K562 (cell line): ENCODE data around the gene VDAC1. TPM values are rescaled to one million over a fixed set of nuclear protein-coding genes. Genes with fewer than 3 reads are reported as not detected.

Source experiments
- ATAC-seq: fragments of 200-7000 bp; cut with Tn5 transposase; 3 replicates; pipeline ENCODE4 v1.9.1; 2020; ENCODE audit warnings: moderate library complexity
- BruUV-seq: library from RNA; stranded (reverse); fragments of 400-500 nt; replicated peaks from 2 replicates; lab custom pipeline; 2021; lab: Mats Ljungman, UMichigan
- CTCF ChIA-PET: fragments of 300-600 bp; formaldehyde crosslinking; extraction: SDS; loops from one replicate; lab custom pipeline; 2021; ENCODE audit warnings: low intra/inter-chr PET ratio; lab: Yijun Ruan, JAX
- POLR2A ChIA-PET: fragments of 300-600, 350-650 bp; sonication (Branson Sonifier 250); formaldehyde crosslinking; extraction: SDS; loops from one replicate; lab custom pipeline; 2021; ENCODE audit warnings: antibody characterized with exemption, inconsistent platforms; lab: Yijun Ruan, JAX
- DNase-seq, 4 experiments: peaks; one replicate each; pipeline versions ENCODE4 v3.0.0 to v3.0.0-alpha.2; 2011 to 2018; ENCODE audit warnings: low spot score in 3 of 4, mixed read lengths in 3 of 4; ENCODE audit errors: extremely low read depth in 1 of 4
- FAIRE-seq: peaks from 2 replicates; lab custom pipeline; 2011; peaks lifted over from hg19 to GRCh38; lab: Jason Lieb, UNC
- H2AFZ ChIP-seq: 2 replicates; pipeline ENCODE4 v1.6.0; 2011; ENCODE audit warnings: low read depth, low read length, control low read depth, inconsistent platforms
- H3K27ac ChIP-seq: fragments of 200-600 bp; 3 replicates; pipeline ENCODE4 v1.8.0; 2011; ENCODE audit warnings: low read depth, mild to moderate bottlenecking, control low read depth, inconsistent platforms, low read length, moderate library complexity, mixed read lengths; ENCODE audit errors: extremely low read depth
- H3K27me3 ChIP-seq, 2 experiments: fragments of 300-600 bp in 1 of 2; 2 replicates in 1 of 2; 3 replicates in 1 of 2; pipeline versions ENCODE4 v1.6.0 to v1.8.0; 2011; ENCODE audit warnings: inconsistent platforms in 2 of 2, low read length in 2 of 2, mild to moderate bottlenecking in 1 of 2, mixed read lengths in 1 of 2, moderate library complexity in 1 of 2; ENCODE audit not compliant: control insufficient read depth in 2 of 2, insufficient read depth in 2 of 2
- H3K36me3 ChIP-seq: fragments of 300-600 bp; 3 replicates; pipeline ENCODE4 v1.8.0; 2011; ENCODE audit warnings: mild to moderate bottlenecking, low read length, inconsistent platforms; ENCODE audit not compliant: control insufficient read depth, insufficient read depth
- H3K4me1 ChIP-seq, 2 experiments: fragments of 200-600 bp in 1 of 2; replicated peaks in 1 of 2; 2 replicates in 1 of 2; 3 replicates in 1 of 2; pipeline versions ENCODE4 v1.5.1 to v1.8.0; 2011; ENCODE audit warnings: inconsistent platforms in 2 of 2, low read length in 2 of 2, mild to moderate bottlenecking in 1 of 2, mixed read lengths in 1 of 2, moderate library complexity in 1 of 2; ENCODE audit not compliant: control insufficient read depth in 2 of 2, insufficient read depth in 2 of 2
- H3K4me2 ChIP-seq: 2 replicates; pipeline ENCODE4 v1.6.1; 2011; ENCODE audit warnings: low read length, control low read depth, inconsistent platforms, mixed read lengths; ENCODE audit not compliant: insufficient read depth
- H3K4me3 ChIP-seq: fragments of 200-600 bp; sonication (generic), shearing (Covaris generic); 2 replicates; pipeline ENCODE4 v1.5.1; 2016; ENCODE audit warnings: control low read depth, inconsistent platforms
- H3K79me2 ChIP-seq: fragments of 200-600 bp; 3 replicates; pipeline ENCODE4 v1.8.0; 2011; ENCODE audit warnings: low read length, inconsistent platforms; ENCODE audit not compliant: control insufficient read depth, insufficient read depth
- H3K9ac ChIP-seq, 2 experiments: 2 replicates each; pipeline versions ENCODE4 v1.6.0 to v1.6.1; 2011; ENCODE audit warnings: low read depth in 2 of 2, low read length in 2 of 2, control low read depth in 1 of 2, inconsistent platforms in 1 of 2, mild to moderate bottlenecking in 1 of 2, mixed read lengths in 1 of 2; ENCODE audit not compliant: insufficient read depth in 1 of 2
- H3K9me1 ChIP-seq: one replicate; pipeline ENCODE4 v1.6.0; 2011; ENCODE audit warnings: inconsistent platforms, mild to moderate bottlenecking, low read length, moderate library complexity; ENCODE audit not compliant: control insufficient read depth, insufficient read depth
- H3K9me3 ChIP-seq: replicated peaks from 2 replicates; pipeline ENCODE4 v1.5.1; 2011; ENCODE audit warnings: low read depth, low read length, inconsistent platforms; ENCODE audit not compliant: control insufficient read depth, insufficient read depth
- H4K20me1 ChIP-seq: replicated peaks from 2 replicates; pipeline ENCODE4 v1.6.1; 2011; ENCODE audit warnings: low read length, inconsistent platforms, mixed read lengths; ENCODE audit not compliant: control insufficient read depth, insufficient read depth
- ETV1 ChIP-seq: fragments of 450-650 bp; conservative IDR thresholded peaks from 2 replicates; pipeline ENCODE4 v1.6.1; 2016; ENCODE audit warnings: missing genetic modification characterization, control low read depth, low read depth, missing compliant biosample characterization
- FIP1L1 ChIP-seq: fragments of 200-400 bp; formaldehyde crosslinking; IDR thresholded peaks from 2 replicates; pipeline ENCODE4 v1.6.1; 2018; ENCODE audit warnings: mild to moderate bottlenecking, low read depth, low read length; ENCODE audit not compliant: poor library complexity, severe bottlenecking
- GATAD2A ChIP-seq: fragments of 450-650 bp; IDR thresholded peaks from 2 replicates; pipeline ENCODE4 v1.6.1; 2017
- GATAD2B ChIP-seq: fragments of 450-650 bp; IDR thresholded peaks from 2 replicates; pipeline ENCODE4 v1.6.1; 2017; ENCODE audit warnings: mild to moderate bottlenecking, borderline replicate concordance
- JUND ChIP-seq, 2 experiments: IDR thresholded peaks; 2 replicates in 1 of 2; 3 replicates in 1 of 2; pipeline ENCODE4 v1.6.1; 2011; ENCODE audit warnings: borderline replicate concordance in 2 of 2, low read depth in 2 of 2, low read length in 2 of 2, improper control_type of control experiment in 1 of 2, missing biosample characterization in 1 of 2, missing genetic modification characterization in 1 of 2, missing genetic modification reagents in 1 of 2
- NFIX ChIP-seq: fragments of 250-450 bp; sonication (Bioruptor Pico); IDR thresholded peaks from 2 replicates; pipeline ENCODE4 v1.4.0; 2020; ENCODE audit warnings: low read depth, mild to moderate bottlenecking, moderate library complexity
- RNF219 ChIP-seq: fragments of 250-450 bp; sonication (Bioruptor Pico); IDR thresholded peaks from 2 replicates; pipeline ENCODE4 v1.5.0; 2022; ENCODE audit warnings: mild to moderate bottlenecking
- TEAD1 ChIP-seq, 2 experiments: fragments of 450-650 bp in 1 of 2; sonication (generic) in 1 of 2; formaldehyde crosslinking; IDR thresholded peaks; 2 replicates each; pipeline versions ENCODE4 v1.4.0 to v1.8.0; 2020 to 2022; ENCODE audit warnings: mild to moderate bottlenecking in 2 of 2, missing genetic modification reagents in 1 of 2
- YY1 ChIP-seq, 3 experiments: IDR thresholded peaks; 2 replicates each; pipeline ENCODE4 v1.6.1; 2011; ENCODE audit warnings: low read length in 2 of 3, mild to moderate bottlenecking in 2 of 3, moderate library complexity in 2 of 3, borderline replicate concordance in 1 of 3, control low read depth in 1 of 3, low read depth in 1 of 3; ENCODE audit not compliant: insufficient read depth in 3 of 3, insufficient replicate concordance in 2 of 3, control insufficient read depth in 1 of 3, insufficient read length in 1 of 3; ENCODE audit errors: extremely low read depth in 1 of 3
- ZBTB49 ChIP-seq: sonication (generic); formaldehyde crosslinking; IDR thresholded peaks from 2 replicates; pipeline ENCODE4 v1.8.0; 2022; ENCODE audit warnings: missing genetic modification reagents, mild to moderate bottlenecking, borderline replicate concordance
- ZNF695 ChIP-seq: fragments of 450-650 bp; formaldehyde crosslinking; IDR thresholded peaks from 2 replicates; pipeline ENCODE4 v1.4.0; 2020; ENCODE audit warnings: mild to moderate bottlenecking, moderate library complexity
- WGBS: fragments of 100-300 bp; shearing (Covaris generic); methylation state at CpG from one replicate; pipeline ENCODE4 v1.1.6; 2016; ENCODE audit warnings: low coverage, mixed read lengths; ENCODE audit not compliant: insufficient coverage; ENCODE audit errors: missing lambda C conversion rate; 5-methylcytosine and 5-hydroxymethylcytosine counted together
- in situ Hi-C: fragments of 300-500 bp; cut with MboI; formaldehyde crosslinking; loops from 4 replicates; pipeline ENCODE4 v1.15.0; 2018; ENCODE audit warnings: inconsistent platforms, mixed read lengths
- intact Hi-C: fragments of 100-400 bp; cut with micrococcal nuclease; formaldehyde crosslinking; loops from 2 replicates; pipeline ENCODE4 v1.14.2; 2022
- polyA plus RNA-seq, 8 experiments: library from polyadenylated mRNA; depleted of rRNA in 4 of 8; stranded (reverse) in 5 of 8; unstranded in 3 of 8; fragments of >200 nt; fragmentation: Nextera tagmentation in 2 of 8; fragmentation: Illumina TruSeq in 1 of 8; extraction: Ambion mirVana in 2 of 8; extraction: Trizol in 1 of 8; gene quantifications; 2 replicates each; pipeline versions ENCODE4 v1.2.1 to v1.2.3, GENCODE V29; 2011 to 2014; ENCODE audit warnings: inconsistent platforms in 1 of 8, missing spikeins in 1 of 8
- total RNA-seq, 7 experiments: library from RNA; depleted of rRNA in 6 of 7; stranded (reverse); fragments of >200 nt in 6 of 7; fragmentation: Illumina TruSeq in 2 of 7; extraction: Trizol in 2 of 7; gene quantifications; 2 replicates each; pipeline versions ENCODE4 v1.2.1 to v1.2.3, GENCODE V29; 2011 to 2021; ENCODE audit warnings: low replicate concordance in 1 of 7

VDAC1 gene
- total and polyA plus RNA-seq, 9 of the 15 experiments (the other 6 are each of a cell fraction or from before 2014, with no cell fraction given): 168 to 366 (median 293) TPM

GRCh38 chr5:133969654-133970324, 35.0 kb downstream of the VDAC1 start (continued):
- TF ChIP-seq ZBTB49 (CRISPR knock-in tag) (no peak), GATAD2B (peak; percentile 18; the same call in 1 of the 2 replicates)
- TF ChIP-seq, all 486 proteins: peak for 12

- H3K4me1 ChIP-seq: peaks cover 7 to 12% of the 10 kb centered on the region in 2 experiments
- intact Hi-C loops: no loop called here
- peak; percentile 94 for FAIRE-seq
- TF ChIP-seq JUND (IDR thresholded peaks at IDR 0.05; ENCODE audit: borderline replicate concordance, low read depth, low read length): peak; percentile 79
- peak; percentile 26; the same call in 1 of the 3 replicates for TF ChIP-seq JUND (tag; IDR thresholded peaks at IDR 0.05; ENCODE audit: borderline replicate concordance, low read depth, low read length)
- no peak for TF ChIP-seq RNF219
- peak; percentile 34 for TF ChIP-seq FIP1L1
- TF ChIP-seq ZNF695 (CRISPR knock-in tag): 0 out of 2 replicates have a peak, but pooled peaks have one; percentile 47
- no peak for TF ChIP-seq TEAD1 (CRISPR knock-in tag; IDR thresholded peaks at IDR 0.05)
- TF ChIP-seq GATAD2A: no peak
- peak; percentile 69 to 96 (median 91) for TF ChIP-seq YY1 (IDR thresholded peaks at IDR 0.05; ENCODE audit: borderline replicate concordance in 1 of 3, control insufficient read depth in 1 of 3, extremely low read depth in 1 of 3, insufficient read depth in 3 of 3, insufficient read length in 1 of 3, insufficient replicate concordance in 2 of 3, low read depth in 1 of 3, low read length in 2 of 3)
- no peak for TF ChIP-seq NFIX (CRISPR knock-in tag)
- TF ChIP-seq ETV1 (tag): peak; percentile 47; the same call in 1 of the 2 replicates
Observed at GRCh38 chr5:133968204-133968980, 36.4 kb downstream of the VDAC1 start, which contains the start of gene C5orf15. TSS of gene C5orf15 (minus strand) at chr5:133968625. CDS start at chr5:133968584, 41 bp downstream.

More at GRCh38 chr5:133968204-133968980, 36.4 kb downstream of the VDAC1 start, which contains the start of gene C5orf15:
- in situ Hi-C loops: no loop called here
- no peaks in the 10 kb centered on the region for H3K9me1 ChIP-seq
- peak within 1 kb of the TSS; percentile 87 for H3K27ac ChIP-seq
- H3K4me3 ChIP-seq: peak within 1 kb of the TSS; percentile 96
- ChIA-PET CTCF (no interaction called here), POLR2A (interaction anchor here (0.6 to 1.2 kb wide), 4 partner anchors 32 to 1420 kb away, joined by 3 read pairs; no protein-coding TSS in a partner anchor)
- peaks cover 53% of the 10 kb centered on the region for H3K79me2 ChIP-seq
- H3K9ac ChIP-seq: peak within 1 kb of the TSS; percentile 92 to 96
- H4K20me1 ChIP-seq: no peaks in the 10 kb centered on the region
- WGBS: under 1% methylated on average over 43 of the region's 48 CpGs
- no peaks in the 10 kb centered on the region for H3K9me3 ChIP-seq
- H3K36me3 ChIP-seq: peaks cover 29% of the 10 kb centered on the region; the same call in 2 of the 3 replicates
- peak within 1 kb of the TSS; percentile 95 for H3K4me2 ChIP-seq
- ATAC-seq (peak; percentile 98), DNase-seq (peak; percentile 86 to 98 (median 90))
- peak within 1 kb of the TSS; percentile 96 for H2AFZ ChIP-seq
- BruUV-seq: TSS peak; percentile 22
- no peaks in the 10 kb centered on the region for H3K27me3 ChIP-seq
